K562 (cell line): ENCODE data around the gene GCDH. TPM values are rescaled to one million over a fixed set of nuclear protein-coding genes. Genes with fewer than 3 reads are reported as not detected.
A peak's percentile ranks its signal among the peaks of the same experiment; 100 is the strongest.

Experiments
- ARNT ChIP-seq, 2 experiments: fragments of 450-650 bp; IDR thresholded peaks; 2 replicates each; pipeline ENCODE4 v1.6.1; 2016; ENCODE audit warnings: mild to moderate bottlenecking in 1 of 2
- CTCFL ChIP-seq: IDR thresholded peaks from 2 replicates; pipeline ENCODE4 v1.6.1; 2011; ENCODE audit warnings: borderline replicate concordance, low read depth, mild to moderate bottlenecking, moderate library complexity, low read length; ENCODE audit not compliant: insufficient read depth, poor library complexity, severe bottlenecking
- FUS ChIP-seq: fragments of 200-400 bp; formaldehyde crosslinking; optimal IDR thresholded peaks from 2 replicates; pipeline ENCODE3; 2017; ENCODE audit warnings: low read depth, low read length
- LEF1 ChIP-seq: fragments of 450-650 bp; IDR thresholded peaks from 2 replicates; pipeline ENCODE4 v1.6.1; 2016; ENCODE audit warnings: mild to moderate bottlenecking
- NCOA4 ChIP-seq: fragments of 450-650 bp; IDR thresholded peaks from 2 replicates; pipeline ENCODE4 v1.6.1; 2018; ENCODE audit warnings: mild to moderate bottlenecking; ENCODE audit not compliant: partially characterized antibody
- RBM25 ChIP-seq: fragments of 200-400 bp; formaldehyde crosslinking; IDR thresholded peaks from 2 replicates; pipeline ENCODE4 v1.6.1; 2018; ENCODE audit warnings: low read length, low read depth, moderate library complexity; ENCODE audit not compliant: severe bottlenecking
- RHOXF2B ChIP-seq: fragments of 250-450 bp; sonication (Bioruptor Pico); conservative IDR thresholded peaks from 2 replicates; pipeline ENCODE4 v1.5.1; 2021
- SAFB ChIP-seq: fragments of 200-400 bp; formaldehyde crosslinking; IDR thresholded peaks from 2 replicates; pipeline ENCODE4 v1.6.1; 2017; ENCODE audit warnings: low read depth, low read length, borderline replicate concordance
- SMAD4 ChIP-seq: fragments of 250-450 bp; sonication (Bioruptor Pico); conservative IDR thresholded peaks from 2 replicates; pipeline ENCODE4 v1.8.0; 2021; ENCODE audit warnings: inconsistent platforms, mild to moderate bottlenecking, moderate library complexity
- XRCC5 ChIP-seq: fragments of 200-400 bp; formaldehyde crosslinking; IDR thresholded peaks from 2 replicates; pipeline ENCODE4 v1.6.1; 2017; ENCODE audit warnings: low read depth, mild to moderate bottlenecking, low read length
- ZNF3 ChIP-seq: fragments of 250-450 bp; sonication (Bioruptor Pico); IDR thresholded peaks from 2 replicates; pipeline ENCODE4 v1.5.0; 2021; ENCODE audit warnings: mild to moderate bottlenecking, moderate library complexity
- ZNF398 ChIP-seq: fragments of 250-450 bp; sonication (Bioruptor Pico); IDR thresholded peaks from 2 replicates; pipeline ENCODE4 v1.8.0; 2021; ENCODE audit warnings: moderate library complexity, mild to moderate bottlenecking, inconsistent platforms
- polyA plus RNA-seq, 8 experiments: library from polyadenylated mRNA; depleted of rRNA in 4 of 8; stranded (reverse) in 5 of 8; unstranded in 3 of 8; fragments of >200 nt; fragmentation: Nextera tagmentation in 2 of 8; fragmentation: Illumina TruSeq in 1 of 8; extraction: Ambion mirVana in 2 of 8; extraction: Trizol in 1 of 8; gene quantifications; 2 replicates each; pipeline versions ENCODE4 v1.2.1 to v1.2.3, GENCODE V29; 2011 to 2014; ENCODE audit warnings: inconsistent platforms in 1 of 8, missing spikeins in 1 of 8
- total RNA-seq, 7 experiments: library from RNA; depleted of rRNA in 6 of 7; stranded (reverse); fragments of >200 nt in 6 of 7; fragmentation: Illumina TruSeq in 2 of 7; extraction: Trizol in 2 of 7; gene quantifications; 2 replicates each; pipeline versions ENCODE4 v1.2.1 to v1.2.3, GENCODE V29; 2011 to 2021; ENCODE audit warnings: low replicate concordance in 1 of 7
- TF ChIP-seq, protein P1 (sequence below), 2 experiments: fragments of 450-650 bp; IDR thresholded peaks; 2 replicates each; pipeline ENCODE4 v1.6.1; 2016
- TF ChIP-seq, protein P2 (sequence below): sonication (generic); formaldehyde crosslinking; IDR thresholded peaks from 2 replicates; pipeline ENCODE4 v1.8.1; 2023; ENCODE audit warnings: missing genetic modification reagents, mild to moderate bottlenecking, borderline replicate concordance
- TF ChIP-seq, protein P3 (sequence below): sonication (generic); formaldehyde crosslinking; IDR thresholded peaks from 2 replicates; pipeline ENCODE4 v1.8.1; 2023; ENCODE audit warnings: mild to moderate bottlenecking, missing genetic modification reagents

The GCDH gene
- total and polyA plus RNA-seq, 9 of the 15 experiments (the other 6 are each of a cell fraction or from before 2014, with no cell fraction given): 2.9 to 50.8 (median 19.1) TPM

DNA sequence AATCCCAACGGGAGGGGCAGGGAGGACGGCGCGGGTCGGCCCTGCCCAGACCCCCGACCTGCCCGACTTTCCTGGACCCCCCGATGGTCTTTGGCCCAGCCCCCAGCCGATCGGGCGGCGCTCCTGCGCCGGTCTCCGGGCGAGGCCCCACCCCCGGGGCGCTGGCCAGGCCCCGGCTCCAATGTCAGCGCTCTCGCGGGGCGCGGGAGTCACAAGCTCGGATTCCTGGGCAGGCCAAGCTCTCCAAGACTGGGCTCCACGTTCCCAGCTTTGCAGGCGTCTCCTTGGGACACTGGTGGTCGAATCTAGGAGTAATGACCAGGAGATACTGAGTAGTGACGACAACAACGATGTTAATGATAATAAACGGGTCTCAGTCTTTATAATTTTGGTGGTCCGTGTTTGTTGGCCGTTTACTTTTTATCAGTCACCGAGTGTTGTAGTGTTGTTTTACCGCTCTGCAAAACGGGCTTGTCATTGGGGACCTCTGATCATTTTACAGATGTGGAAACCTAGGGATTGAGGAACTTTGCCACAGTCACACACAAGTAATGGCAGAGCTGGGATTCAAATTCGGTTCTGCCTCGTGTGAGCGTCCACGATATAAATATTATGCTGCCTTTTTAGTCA, 55.2 kb downstream of the GCDH start (continued):
- no peak for TF ChIP-seq ARNT (IDR thresholded peaks at IDR 0.05)
- TF ChIP-seq RBM25: peak; percentile 53
- no peak for TF ChIP-seq ZNF398 (CRISPR knock-in tag)
- TF ChIP-seq ZNF3: peak; percentile 80; the same call in 1 of the 2 replicates
- TF ChIP-seq RHOXF2B (CRISPR knock-in tag): no peak
- TF ChIP-seq SAFB: no peak
- no peak for TF ChIP-seq XRCC5
- TF ChIP-seq CTCFL: no peak
- TF ChIP-seq, protein P1, sequence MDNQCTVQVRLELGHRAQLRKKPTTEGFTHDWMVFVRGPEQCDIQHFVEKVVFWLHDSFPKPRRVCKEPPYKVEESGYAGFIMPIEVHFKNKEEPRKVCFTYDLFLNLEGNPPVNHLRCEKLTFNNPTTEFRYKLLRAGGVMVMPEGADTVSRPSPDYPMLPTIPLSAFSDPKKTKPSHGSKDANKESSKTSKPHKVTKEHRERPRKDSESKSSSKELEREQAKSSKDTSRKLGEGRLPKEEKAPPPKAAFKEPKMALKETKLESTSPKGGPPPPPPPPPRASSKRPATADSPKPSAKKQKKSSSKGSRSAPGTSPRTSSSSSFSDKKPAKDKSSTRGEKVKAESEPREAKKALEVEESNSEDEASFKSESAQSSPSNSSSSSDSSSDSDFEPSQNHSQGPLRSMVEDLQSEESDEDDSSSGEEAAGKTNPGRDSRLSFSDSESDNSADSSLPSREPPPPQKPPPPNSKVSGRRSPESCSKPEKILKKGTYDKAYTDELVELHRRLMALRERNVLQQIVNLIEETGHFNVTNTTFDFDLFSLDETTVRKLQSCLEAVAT (IDR thresholded peaks at IDR 0.05): peak; percentile 44 to 58; a peak in 3 of 4 replicates
- TF ChIP-seq, protein P2, sequence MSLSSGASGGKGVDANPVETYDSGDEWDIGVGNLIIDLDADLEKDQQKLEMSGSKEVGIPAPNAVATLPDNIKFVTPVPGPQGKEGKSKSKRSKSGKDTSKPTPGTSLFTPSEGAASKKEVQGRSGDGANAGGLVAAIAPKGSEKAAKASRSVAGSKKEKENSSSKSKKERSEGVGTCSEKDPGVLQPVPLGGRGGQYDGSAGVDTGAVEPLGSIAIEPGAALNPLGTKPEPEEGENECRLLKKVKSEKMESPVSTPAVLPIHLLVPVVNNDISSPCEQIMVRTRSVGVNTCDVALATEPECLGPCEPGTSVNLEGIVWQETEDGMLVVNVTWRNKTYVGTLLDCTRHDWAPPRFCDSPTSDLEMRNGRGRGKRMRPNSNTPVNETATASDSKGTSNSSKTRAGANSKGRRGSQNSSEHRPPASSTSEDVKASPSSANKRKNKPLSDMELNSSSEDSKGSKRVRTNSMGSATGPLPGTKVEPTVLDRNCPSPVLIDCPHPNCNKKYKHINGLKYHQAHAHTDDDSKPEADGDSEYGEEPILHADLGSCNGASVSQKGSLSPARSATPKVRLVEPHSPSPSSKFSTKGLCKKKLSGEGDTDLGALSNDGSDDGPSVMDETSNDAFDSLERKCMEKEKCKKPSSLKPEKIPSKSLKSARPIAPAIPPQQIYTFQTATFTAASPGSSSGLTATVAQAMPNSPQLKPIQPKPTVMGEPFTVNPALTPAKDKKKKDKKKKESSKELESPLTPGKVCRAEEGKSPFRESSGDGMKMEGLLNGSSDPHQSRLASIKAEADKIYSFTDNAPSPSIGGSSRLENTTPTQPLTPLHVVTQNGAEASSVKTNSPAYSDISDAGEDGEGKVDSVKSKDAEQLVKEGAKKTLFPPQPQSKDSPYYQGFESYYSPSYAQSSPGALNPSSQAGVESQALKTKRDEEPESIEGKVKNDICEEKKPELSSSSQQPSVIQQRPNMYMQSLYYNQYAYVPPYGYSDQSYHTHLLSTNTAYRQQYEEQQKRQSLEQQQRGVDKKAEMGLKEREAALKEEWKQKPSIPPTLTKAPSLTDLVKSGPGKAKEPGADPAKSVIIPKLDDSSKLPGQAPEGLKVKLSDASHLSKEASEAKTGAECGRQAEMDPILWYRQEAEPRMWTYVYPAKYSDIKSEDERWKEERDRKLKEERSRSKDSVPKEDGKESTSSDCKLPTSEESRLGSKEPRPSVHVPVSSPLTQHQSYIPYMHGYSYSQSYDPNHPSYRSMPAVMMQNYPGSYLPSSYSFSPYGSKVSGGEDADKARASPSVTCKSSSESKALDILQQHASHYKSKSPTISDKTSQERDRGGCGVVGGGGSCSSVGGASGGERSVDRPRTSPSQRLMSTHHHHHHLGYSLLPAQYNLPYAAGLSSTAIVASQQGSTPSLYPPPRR (CRISPR knock-in tag): peak; percentile 74; the same call in 1 of the 2 replicates
- TF ChIP-seq LEF1: no peak
- TF ChIP-seq FUS: peak; percentile 39
- TF ChIP-seq, protein P3, sequence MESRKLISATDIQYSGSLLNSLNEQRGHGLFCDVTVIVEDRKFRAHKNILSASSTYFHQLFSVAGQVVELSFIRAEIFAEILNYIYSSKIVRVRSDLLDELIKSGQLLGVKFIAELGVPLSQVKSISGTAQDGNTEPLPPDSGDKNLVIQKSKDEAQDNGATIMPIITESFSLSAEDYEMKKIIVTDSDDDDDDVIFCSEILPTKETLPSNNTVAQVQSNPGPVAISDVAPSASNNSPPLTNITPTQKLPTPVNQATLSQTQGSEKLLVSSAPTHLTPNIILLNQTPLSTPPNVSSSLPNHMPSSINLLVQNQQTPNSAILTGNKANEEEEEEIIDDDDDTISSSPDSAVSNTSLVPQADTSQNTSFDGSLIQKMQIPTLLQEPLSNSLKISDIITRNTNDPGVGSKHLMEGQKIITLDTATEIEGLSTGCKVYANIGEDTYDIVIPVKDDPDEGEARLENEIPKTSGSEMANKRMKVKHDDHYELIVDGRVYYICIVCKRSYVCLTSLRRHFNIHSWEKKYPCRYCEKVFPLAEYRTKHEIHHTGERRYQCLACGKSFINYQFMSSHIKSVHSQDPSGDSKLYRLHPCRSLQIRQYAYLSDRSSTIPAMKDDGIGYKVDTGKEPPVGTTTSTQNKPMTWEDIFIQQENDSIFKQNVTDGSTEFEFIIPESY: no peak
- TF ChIP-seq SMAD4 (CRISPR knock-in tag): no peak
- TF ChIP-seq NCOA4: no peak
